ENCODE measurements around the gene ENKUR.

Gene ENKUR

GRCh38 chr10:24952143-24952706, 63.7 kb downstream of the ENKUR start, which contains the start of gene PRTFDC1:
PRTFDC1 (minus strand) TSS chr10:24952606; CDS start chr10:24952575, 31 bp downstream.
- H3K9me3 ChIP-seq = no peaks in the 10 kb centered on the region
- no peaks in the 10 kb centered on the region for H3K36me3 ChIP-seq
- peak within 1 kb of the TSS; percentile 89 for H3K27ac ChIP-seq
- H3K27me3 ChIP-seq = no peaks in the 10 kb centered on the region
- no peaks in the 10 kb centered on the region for H4K20me1 ChIP-seq
- no peak for TF ChIP-seq Cebpa-rat (IDR thresholded peaks at IDR 0.05)
- H3K4me2 ChIP-seq = peak within 1 kb of the TSS; percentile 94
- peaks cover 11% of the 10 kb centered on the region for H3K4me1 ChIP-seq
- H3K4me3 ChIP-seq = peak within 1 kb of the TSS; percentile 74
- H3K9ac ChIP-seq = peak within 1 kb of the TSS; percentile 85

- peak overlapping the region; percentile 74 for H3K4me3 ChIP-seq
- H3K9ac ChIP-seq = peak overlapping the region; percentile 85
- no peaks in the 10 kb centered on the region for H3K36me3 ChIP-seq
- peak overlapping the region; percentile 94 for H3K4me2 ChIP-seq
- H3K9me3 ChIP-seq = no peaks in the 10 kb centered on the region
- peaks cover 11% of the 10 kb centered on the region for H3K4me1 ChIP-seq
- no peaks in the 10 kb centered on the region for H3K27me3 ChIP-seq
- H3K27ac ChIP-seq = peak overlapping the region; percentile 89
- no peaks in the 10 kb centered on the region for H4K20me1 ChIP-seq
- no peak for TF ChIP-seq Cebpa-rat (IDR thresholded peaks at IDR 0.05)
Observed at GRCh38 chr10:24951201-24952142, 64.5 kb downstream of the ENKUR start.

DNA sequence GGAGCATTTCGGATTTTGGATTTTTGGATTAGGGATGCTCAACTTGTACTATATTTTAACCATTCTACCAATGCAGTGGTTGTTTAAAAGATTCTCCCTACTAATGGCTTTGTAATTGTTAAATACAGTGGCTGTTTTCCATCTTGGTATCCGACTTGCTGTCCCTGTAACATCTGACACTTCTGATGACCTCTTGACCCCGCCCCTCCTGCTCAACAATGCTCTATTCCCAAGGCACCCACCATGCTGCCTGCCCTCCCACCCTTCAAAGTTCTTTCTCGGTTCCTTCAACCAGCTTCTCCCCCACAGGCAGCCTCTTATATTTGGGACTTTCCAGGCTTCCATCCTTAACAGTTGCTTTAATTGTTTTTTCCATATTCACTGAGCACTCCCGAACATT, 65.5 kb downstream of the ENKUR start:
- Histone ChIP-seq H3K27me3 (no peaks in the 10 kb centered on the region), H3K36me3 (no peaks in the 10 kb centered on the region), H3K27ac (no peak overlapping the region), H3K9ac (no peak overlapping the region), H3K9me3 (no peaks in the 10 kb centered on the region), H3K4me1 (peaks cover 11% of the 10 kb centered on the region), H3K4me3 (no peak overlapping the region), H4K20me1 (no peaks in the 10 kb centered on the region), H3K4me2 (no peak overlapping the region)
- TF ChIP-seq Cebpa-rat (IDR thresholded peaks at IDR 0.05) = no peak

DNA sequence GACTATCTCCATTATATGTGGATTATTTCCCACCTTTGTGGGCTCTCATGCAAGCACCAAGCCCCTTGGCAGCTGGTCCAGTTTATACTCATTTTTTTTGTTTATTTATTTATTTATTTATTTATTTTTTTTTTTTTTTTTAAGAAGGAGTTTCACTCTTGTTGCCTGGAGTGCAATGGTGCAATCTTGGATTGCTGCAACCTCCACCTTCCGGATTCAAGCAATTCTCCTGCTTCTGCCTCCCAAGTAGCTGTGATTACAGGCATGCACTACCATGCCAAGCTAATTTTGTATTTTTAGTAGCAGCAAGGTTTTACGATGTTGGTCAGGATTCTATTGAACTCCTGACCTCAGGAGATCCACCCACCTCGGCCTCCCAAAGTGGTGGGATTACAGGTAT, 66.3 kb downstream of the ENKUR start:
- no peak for TF ChIP-seq Cebpa-rat (IDR thresholded peaks at IDR 0.05)
- H3K4me2 ChIP-seq = no peak overlapping the region
- no peak overlapping the region for H3K27ac ChIP-seq
- no peaks in the 10 kb centered on the region for H3K36me3 ChIP-seq
- H4K20me1 ChIP-seq = no peaks in the 10 kb centered on the region
- no peak overlapping the region for H3K9ac ChIP-seq
- no peaks in the 10 kb centered on the region for H3K27me3 ChIP-seq
- peaks cover 11% of the 10 kb centered on the region for H3K4me1 ChIP-seq
- no peaks in the 10 kb centered on the region for H3K9me3 ChIP-seq
- no peak overlapping the region for H3K4me3 ChIP-seq

GRCh38 chr10:24947304-24948097, 68.5 kb downstream of the ENKUR start:
- no peak overlapping the region for H3K4me2 ChIP-seq
- H4K20me1 ChIP-seq = no peaks in the 10 kb centered on the region
- H3K9ac ChIP-seq = no peak overlapping the region
- H3K4me3 ChIP-seq = no peak overlapping the region
- no peaks in the 10 kb centered on the region for H3K36me3 ChIP-seq
- TF ChIP-seq Cebpa-rat (IDR thresholded peaks at IDR 0.05) = no peak
- H3K27me3 ChIP-seq = no peaks in the 10 kb centered on the region
- no peaks in the 10 kb centered on the region for H3K9me3 ChIP-seq
- peaks cover 8% of the 10 kb centered on the region for H3K4me1 ChIP-seq
- H3K27ac ChIP-seq = no peak overlapping the region

DNA sequence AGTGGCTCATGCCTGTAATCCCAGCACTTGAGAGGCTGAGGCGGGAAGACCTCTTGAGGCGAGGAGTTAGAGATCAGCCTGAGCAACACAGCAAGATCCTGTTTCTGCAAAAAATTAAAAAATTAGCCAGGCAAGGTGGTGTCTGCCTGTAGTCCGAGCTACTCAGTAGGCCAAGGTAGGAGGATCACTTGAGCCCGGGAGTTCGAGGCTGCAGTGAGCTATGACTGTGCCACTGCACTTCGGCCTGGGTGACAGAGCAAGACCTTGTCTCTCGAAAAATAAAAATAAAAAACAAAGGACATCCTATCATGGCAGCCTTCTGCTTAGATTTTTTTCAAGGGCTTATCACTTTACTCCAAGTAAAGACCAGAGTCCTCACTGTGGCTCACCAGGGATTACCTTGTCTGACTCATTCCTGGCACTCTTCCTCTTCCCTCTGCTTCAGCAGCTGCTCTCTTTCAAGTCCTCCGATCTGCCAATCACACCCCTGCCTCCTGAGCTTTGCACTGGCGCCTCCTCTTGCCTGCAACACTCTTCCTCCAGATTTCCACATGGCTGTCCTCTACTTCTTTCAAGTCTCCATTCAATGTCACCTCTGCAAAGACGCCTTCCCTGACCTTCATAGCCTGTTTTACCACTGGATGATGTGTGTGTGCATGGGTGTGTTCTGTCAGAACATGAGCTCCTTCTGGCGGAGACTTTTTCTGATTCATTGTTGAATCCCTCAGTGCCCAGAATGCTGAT, 71.3 kb downstream of the ENKUR start:
- Histone ChIP-seq H3K4me2 (no peak overlapping the region), H3K9ac (no peak overlapping the region), H3K27ac (no peak overlapping the region), H3K4me1 (no peaks in the 10 kb centered on the region), H3K9me3 (no peaks in the 10 kb centered on the region), H3K36me3 (no peaks in the 10 kb centered on the region), H4K20me1 (no peaks in the 10 kb centered on the region), H3K4me3 (no peak overlapping the region), H3K27me3 (no peaks in the 10 kb centered on the region)
- TF ChIP-seq Cebpa-rat (IDR thresholded peaks at IDR 0.05) = no peak

- H3K27ac ChIP-seq = no peak overlapping the region
- no peaks in the 10 kb centered on the region for H3K27me3 ChIP-seq
- H3K4me2 ChIP-seq = no peak overlapping the region
- H3K9me3 ChIP-seq = no peaks in the 10 kb centered on the region
- H3K9ac ChIP-seq = no peak overlapping the region
- no peak for TF ChIP-seq Cebpa-rat (IDR thresholded peaks at IDR 0.05)
- H3K4me1 ChIP-seq = no peaks in the 10 kb centered on the region
- H3K36me3 ChIP-seq = no peaks in the 10 kb centered on the region
- H3K4me3 ChIP-seq = no peak overlapping the region
- H4K20me1 ChIP-seq = no peaks in the 10 kb centered on the region
Observed at GRCh38 chr10:24938525-24938924, 77.4 kb downstream of the ENKUR start.

DNA sequence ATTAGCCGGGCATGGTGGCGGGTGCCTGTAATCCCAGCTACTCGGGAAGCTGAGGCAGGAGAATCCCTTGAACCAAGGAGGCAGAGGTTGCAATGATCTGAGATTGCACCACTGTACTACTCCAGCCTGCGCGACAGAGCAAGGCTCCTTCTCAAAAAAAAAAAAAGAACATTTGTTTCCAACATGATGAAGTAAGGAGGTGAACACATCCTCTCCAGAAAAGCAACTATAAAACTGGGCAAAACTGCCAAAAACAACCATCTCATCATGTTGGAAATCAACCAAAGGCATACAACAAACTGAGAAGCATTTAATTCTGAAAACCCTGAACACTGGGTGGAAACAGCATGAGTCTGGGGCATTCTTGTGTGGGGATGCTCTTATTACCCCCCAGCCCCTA, 77.9 kb downstream of the ENKUR start:
- no peak for TF ChIP-seq Cebpa-rat (IDR thresholded peaks at IDR 0.05)
- Histone ChIP-seq H3K27ac (no peak overlapping the region), H3K4me3 (no peak overlapping the region), H3K9me3 (no peaks in the 10 kb centered on the region), H3K9ac (no peak overlapping the region), H3K4me2 (no peak overlapping the region), H3K27me3 (no peaks in the 10 kb centered on the region), H4K20me1 (no peaks in the 10 kb centered on the region), H3K4me1 (no peaks in the 10 kb centered on the region), H3K36me3 (no peaks in the 10 kb centered on the region)

All from BLaER1 (cell line).